GM21423 (cell line): ENCODE measurements around the gene TRABD.

Experiments
- ATAC-seq: cut with Tn5 transposase; IDR thresholded peaks from one replicate; pipeline ENCODE4 v1.9.1; 2021; ENCODE audit warnings: mild to moderate bottlenecking, moderate library complexity; ENCODE audit not compliant: unreplicated experiment

Gene TRABD

DNA sequence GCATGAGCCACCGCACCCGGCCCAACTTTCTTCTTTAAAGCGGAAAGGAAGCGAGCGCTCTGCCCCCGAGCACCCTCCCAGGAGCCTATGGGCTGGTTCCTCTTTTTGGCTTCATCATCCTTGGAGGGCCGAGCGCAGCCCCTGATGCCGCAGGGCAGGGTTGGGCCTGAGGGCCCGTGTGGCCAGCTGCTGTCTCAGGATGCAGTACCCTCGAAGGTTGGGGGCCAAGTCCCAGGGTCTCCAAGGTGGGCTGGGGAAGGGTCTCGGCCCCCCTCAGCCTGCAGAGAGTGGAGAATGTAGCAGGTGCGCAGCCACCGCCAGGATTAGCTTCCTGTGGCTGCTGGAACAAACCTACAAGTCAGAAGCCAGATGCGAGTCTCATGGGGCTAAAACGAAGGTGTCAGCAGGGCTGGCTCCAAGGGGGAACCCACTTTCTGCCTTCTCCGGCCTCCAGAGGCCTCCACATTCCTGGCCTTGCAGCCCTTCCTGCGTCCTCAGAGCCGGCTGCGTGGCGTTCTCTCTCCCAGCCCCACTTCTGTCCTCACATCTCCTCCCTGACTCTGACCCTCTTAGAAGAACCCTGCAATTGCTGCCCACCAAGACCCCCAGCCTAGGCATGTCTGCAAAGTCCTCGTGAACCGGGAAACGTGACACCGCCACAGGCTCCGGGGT lies 12.3 kb upstream of the TRABD start:
- ATAC-seq = no peak

DNA sequence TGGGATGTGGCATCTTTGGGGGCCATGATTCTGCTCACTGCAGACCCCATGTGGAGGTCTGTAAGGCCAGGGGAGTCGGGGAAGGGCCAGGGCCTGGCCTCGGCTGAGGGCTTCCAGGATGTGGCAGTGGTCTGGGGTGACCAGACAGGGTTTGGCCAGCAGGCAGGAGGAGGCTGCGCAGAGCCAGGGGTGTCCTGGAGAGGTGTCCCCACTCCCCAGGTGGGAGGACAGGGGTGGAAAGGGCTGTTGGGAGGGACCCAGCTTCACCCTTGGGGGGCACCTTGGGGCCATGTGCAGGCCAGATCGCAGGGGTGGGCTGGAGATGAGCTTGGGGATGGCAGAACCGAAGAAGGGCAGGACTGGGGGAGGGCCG lies 11.7 kb upstream of the TRABD start:
- ATAC-seq = no peak

DNA sequence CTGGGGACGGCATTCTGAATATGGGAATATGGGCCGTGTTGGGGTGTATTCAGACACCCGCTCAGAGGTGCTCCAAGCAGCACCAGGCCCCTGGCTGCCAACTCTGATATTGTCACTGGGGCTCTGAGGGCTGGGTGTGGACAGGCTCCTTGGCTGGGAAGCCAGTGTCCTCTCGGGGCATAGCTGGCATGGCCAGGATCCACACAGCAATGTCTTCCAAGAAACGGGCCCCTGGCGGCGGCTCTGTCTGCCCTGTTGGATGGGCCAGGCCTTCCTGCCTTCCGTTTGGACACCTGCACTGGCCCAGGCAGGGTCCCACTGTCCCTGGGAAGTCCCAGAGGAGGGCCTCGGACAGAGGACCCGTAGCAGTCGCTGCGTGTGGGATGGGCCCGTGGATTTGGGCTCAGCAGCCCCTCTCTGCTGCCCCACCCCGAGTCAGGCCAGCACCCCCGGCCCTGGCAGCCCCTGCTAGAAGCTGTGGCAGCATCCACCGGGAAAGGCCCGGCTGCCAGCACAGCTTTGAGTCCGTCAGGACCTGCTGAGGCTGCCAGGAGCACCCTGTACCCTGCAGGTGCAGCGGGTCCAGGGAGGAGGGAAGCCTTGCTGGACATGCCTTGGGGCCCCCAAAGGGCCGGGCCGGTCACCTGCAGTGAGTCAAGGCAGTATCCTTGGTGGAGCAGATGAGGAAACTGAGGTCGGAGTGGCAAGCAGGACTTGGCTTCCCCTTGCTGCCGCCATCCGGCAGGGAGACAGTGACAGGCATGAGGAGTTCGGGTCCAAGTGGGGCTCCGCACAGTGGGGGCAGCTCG lies 11.1 kb upstream of the TRABD start:
- ATAC-seq = no peak

DNA sequence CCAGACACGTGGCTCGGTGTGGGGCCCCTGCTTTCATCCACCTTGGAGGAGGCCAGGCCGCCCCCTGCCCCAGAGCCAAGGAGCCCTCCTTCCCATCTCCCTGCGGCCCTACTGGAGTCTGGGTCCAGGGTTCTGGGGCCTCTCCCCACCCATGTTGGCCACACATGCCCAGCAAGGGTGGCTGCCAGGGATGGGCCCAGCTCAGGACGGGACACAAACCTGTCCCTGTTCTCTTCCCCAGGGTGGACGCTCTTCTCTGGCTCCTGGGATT lies 10.6 kb upstream of the TRABD start:
- no peak for ATAC-seq

DNA sequence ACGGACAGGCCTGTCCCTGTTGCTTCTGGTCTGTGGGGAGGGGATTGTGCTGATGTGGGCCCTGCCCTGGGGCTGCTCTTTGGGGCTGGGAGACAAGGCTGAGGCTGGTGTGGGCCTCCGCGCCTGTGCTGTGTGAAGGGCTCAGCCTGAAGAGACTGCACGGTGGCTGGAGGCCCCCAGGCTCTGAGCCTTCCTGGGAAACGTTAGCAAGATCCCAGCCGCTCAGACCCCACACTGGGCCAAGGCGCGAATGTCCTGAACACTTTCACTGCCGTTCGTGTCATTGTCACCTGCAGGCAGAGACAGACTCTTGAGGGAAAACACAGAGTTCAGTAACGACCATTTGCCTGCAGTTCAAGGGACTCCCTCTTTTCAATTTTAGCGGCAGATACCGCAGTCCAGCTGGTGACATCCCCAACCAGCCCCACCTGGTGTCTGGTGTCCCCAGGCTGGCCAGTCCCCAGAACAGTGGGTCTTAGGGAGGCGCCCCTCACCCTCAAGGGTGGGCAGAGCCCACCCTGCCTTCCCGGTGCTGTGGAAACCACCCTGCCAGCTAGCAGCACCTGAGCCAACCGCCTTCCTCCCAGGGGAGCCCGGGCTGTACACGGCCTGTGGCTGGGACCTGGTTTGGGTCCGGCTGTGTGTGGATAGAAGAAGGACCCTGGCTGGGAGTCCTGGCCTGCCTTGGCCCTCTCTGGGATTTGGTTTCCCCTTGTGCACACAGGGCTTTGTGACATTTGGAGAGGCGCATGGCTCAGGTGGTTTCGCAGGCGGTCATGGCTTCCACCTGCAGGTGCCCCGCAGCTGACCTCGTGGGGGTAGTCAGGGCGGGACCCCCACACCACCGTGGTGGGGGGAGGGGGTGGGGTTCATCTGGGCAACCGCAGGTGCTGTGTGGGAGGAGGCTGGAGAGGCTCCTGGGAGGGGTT lies 9.5 kb upstream of the TRABD start:
- ATAC-seq = no peak

GRCh38 chr22:50176850-50177536 lies 8.7 kb upstream of the TRABD start:
- no peak for ATAC-seq

- ATAC-seq = no peak
Observed at GRCh38 chr22:50177537-50178470, 7.9 kb upstream of the TRABD start.

DNA sequence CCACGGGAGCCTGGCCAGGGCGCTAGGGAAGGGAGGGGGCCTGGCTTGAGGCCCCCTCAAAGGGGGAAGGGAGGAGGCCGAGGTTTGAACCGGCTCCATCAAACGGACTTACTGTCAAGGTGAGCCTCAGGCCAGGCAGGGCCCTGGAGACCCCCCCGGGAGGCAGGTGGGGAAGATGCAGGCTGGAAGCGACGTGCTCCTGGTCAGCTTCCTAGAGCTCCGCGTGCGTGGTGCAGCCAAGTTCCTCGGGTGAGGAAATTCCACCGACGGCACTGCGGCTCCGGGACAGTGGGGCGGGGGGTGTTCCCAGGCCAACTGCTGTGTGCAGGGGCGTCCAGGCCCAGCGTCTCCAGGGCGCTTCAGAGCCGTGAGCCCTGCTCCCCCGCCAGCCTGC lies 7.2 kb upstream of the TRABD start:
- ATAC-seq = no peak

DNA sequence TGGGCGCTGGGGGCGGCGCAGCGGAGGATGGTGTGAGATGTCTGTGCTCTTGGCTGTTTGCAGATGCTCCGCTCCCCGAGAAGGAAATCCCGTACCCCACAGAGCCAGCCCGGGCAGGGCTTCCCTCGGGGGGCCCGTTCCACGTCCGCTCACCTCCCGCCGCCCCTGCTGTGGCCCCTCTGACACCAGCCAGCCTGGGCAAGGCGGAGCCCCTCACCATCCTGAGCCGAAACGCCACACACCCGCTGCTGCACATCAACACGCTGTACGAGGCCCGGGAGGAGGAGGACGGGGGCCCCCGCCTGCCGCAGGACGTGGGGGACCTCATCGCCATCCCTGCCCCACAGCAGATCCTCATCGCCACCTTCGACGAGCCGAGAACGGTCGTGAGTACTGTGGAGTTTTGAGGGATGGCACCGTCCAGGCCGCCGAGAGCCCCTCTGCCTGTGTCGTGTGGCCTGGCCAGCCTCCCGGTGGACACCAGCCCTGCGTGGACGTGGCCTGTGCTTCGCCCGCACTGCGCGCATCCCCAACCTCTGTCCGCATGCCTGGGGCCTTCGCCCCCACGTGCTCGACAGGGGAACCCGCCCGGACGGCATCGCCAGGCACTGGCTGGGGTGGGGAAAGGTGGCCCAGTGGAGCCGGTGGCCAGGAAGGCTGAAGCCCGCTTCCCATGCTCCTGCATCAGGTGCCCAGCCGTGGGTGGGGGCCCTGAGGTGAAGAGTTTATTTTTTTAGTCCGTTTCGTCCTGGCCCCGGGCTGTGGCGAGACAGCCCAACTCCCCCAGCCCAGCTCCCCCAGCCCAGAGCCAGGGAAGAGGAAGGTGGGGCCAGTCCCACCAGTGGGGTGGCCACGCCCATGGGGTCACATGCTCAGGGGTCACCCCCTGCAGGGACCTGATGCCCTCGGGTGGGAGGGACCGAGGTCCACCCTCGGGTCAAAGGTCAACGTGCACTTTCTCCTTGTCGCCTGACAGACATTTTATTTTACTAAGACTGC lies 6.5 kb upstream of the TRABD start:
- ATAC-seq = no peak

DNA sequence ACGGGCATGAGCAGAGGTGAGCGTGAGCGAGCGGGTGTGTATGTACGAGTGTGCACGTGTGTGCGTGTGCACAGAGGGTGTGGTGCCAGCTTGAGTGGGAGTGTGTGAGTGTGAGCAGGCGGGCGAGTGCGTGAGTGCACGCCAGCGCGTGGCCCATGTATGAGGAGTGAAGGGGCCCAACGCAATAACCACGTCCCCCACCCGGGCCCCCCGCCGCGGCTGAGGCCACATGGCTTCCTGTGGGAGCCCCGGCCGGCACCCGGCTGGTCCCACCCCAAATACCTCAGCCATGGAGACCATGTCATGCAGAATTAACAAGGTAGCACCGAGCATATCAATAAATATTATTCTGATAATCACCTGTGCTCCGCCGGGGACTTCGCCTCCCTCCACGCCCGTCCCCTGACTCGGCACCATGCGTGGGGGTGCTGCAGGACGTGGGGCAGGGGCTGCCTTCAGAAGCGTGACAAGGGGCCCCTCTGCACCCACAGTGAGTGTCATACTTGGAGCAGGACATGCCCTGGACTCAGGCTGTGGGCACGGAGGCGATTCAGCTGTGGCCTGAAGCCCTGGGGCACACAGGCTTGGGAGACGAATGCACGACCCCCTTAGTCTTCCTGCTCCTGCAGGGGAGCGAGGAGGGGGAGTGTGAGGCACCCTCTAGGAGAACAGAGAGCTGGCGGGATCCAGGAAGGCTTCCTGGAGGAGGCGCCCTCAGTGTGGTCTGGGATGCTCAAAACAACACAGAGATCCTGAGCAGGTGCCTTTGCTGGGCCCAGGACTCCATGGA lies 5.6 kb upstream of the TRABD start:
- ATAC-seq = no peak

DNA sequence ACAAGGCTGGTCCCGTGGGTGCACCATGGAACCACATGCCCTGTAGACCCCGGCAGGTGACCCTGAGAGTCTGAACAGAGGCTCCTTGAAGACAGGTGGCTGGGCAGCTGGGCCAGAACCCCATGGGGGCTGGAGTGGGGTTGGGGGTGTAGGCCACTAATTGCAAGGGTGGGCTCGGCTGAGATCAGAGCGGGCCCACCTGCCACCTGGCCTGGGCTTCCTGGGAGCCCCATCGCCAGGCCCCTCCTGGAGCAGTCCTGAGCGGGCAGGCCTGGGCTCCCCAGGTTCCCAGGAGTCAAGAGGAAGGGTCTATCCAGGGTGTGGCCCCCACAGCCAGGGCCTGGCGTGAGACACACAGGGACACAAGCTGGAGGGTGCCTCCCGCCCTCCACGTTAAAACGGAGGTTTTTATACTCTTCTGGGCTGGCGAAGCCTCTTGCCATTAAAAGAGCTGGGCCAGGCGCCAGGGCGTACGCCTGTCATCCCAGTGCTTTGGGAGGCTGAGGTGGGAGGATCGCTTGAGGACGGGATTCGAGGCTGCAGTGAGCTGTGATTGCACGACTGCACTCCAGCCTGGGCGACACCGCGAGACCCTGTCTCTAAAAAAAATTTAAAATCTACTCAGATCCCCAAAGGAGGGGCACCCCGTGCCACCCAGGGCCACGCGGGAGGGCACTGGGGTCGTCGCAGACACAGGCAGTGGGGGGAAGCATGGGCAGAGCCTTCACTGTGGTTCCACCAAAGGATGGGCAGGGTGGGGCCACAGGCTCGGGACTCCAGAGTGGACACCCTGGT lies 4.8 kb upstream of the TRABD start:
- no peak for ATAC-seq

DNA sequence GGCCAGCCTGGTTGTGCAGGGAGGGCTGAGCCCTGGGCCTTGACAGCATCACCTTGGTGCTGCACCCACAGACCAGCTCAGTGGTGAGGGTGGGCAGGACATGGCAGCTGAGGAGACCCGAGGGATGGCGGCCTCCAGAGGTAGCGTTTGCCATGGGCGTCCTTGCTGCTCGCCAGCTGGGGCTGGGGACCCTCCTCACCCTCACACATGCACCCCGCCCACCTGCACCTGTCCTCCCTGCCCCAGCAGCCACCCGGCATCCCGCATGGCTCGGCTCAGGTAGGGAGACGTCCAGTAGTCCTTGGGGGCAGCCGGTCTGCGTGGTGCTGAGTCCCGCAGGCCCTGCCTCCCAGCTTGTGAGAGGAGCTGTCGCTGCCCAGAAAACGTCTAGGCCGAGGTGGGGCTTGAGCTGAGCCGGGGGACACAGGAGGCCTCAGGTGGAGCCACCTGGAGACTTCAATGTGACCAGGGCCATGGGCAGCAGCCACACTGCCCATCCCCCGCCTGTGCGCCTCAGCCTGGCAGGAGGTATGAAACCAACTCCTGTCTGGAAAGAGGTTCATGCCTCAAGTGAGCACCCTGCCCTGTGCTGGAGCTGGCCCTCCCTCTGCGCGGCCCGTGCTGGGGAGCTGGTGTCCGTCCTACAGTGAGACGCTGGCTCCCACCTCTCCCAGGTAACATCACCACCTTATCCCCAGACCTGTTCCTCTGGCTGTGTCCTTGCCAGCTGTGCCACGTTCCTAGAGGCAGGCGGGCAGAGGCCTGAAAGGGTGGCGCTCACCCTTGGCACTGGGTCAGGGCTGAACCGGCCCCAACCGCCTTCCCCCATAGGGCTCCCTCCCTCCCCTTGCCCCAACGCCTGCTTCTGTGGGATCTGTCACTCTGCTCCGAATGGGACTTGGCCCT lies 3.3 kb upstream of the TRABD start:
- no peak for ATAC-seq

DNA sequence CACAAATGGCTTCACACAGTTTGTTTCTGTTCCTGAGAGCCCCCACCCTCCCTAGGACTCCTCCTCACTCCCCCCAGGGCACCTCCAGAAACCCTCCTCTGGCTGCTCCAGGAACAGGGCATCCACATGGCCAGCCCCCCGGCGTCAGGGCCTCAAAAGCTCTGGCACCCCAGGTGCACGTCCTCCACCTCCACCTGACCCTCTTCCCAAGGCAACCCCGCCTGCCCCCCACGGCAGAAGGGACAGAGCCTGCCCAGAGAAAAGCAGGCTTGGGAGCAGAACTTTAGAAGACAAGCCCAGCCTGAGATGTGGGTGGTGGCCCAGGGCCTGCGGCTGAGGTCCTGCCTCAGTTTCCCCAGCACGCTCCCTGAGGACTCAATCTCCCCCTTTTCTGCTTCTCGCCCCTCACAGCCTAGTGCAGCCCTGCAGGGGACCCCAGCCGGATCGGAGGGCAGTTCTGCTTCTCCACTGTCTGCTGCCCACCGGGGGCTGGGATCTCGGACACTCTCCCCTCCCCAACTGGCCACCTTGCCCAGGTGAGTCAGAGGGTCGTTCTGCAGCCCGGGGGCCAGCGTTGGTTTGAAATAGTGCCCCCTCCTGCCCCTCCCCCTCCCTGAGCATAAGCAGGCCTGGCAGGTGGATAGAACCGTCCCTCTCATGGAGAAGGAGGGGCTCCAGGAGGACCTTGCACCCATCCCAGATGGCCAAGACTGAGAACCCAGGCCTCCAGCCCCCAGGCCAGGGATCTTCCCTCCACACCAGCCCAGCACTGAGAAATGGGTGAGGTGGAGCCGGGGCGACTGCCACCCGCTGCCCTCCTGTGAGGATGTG lies 2.4 kb upstream of the TRABD start:
- no peak for ATAC-seq

GRCh38 chr22:50184004-50184901 lies 1.5 kb upstream of the TRABD start:
- no peak for ATAC-seq
